Peyer's patch (tissue), 4 donors: ENCODE data around the gene ZNF500.

ENCODE experiments used
- CTCF ChIP-seq, 6 experiments: fragments of 450-650 bp in 4 of 6; fragments of 200-600 bp in 2 of 6; sonication (generic) in 1 of 6; IDR thresholded peaks; one replicate each; pipeline ENCODE4 v1.5.1; 2017 to 2019; ENCODE audit warnings: antibody characterized with exemption in 6 of 6, mild to moderate bottlenecking in 3 of 6, moderate library complexity in 1 of 6
- POLR2A ChIP-seq, 2 donors: fragments of 450-650 bp; IDR thresholded peaks; one replicate each; pipeline ENCODE4 v1.5.1; 2017; ENCODE audit warnings: antibody characterized with exemption in 2 of 2, mild to moderate bottlenecking in 2 of 2, moderate library complexity in 2 of 2

- TF ChIP-seq CTCF (IDR thresholded peaks at IDR 0.05) (no peak), POLR2A (IDR thresholded peaks at IDR 0.05) (no peak)
These were observed 20.7 kb downstream of the ZNF500 start for GRCh38 chr16:4746215-4746614.
